Esophagus muscularis mucosa (tissue), 4 donors: ENCODE data around the gene MRPL41. TPM values are rescaled to one million over a fixed set of nuclear protein-coding genes. Genes with fewer than 3 reads are reported as not detected.
"Not testable (repeated sequence)": the region's sequence is repeated elsewhere in the genome, so short reads cannot be mapped to it uniquely, and the experiment has no call there.

Experiments
- DNase-seq: peaks from one replicate; pipeline ENCODE4 v3.0.0-alpha.2; 2017; ENCODE audit errors: extremely low spot score
- H3K27ac ChIP-seq, 4 donors: fragments of 200-600 bp; sonication (generic); replicated peaks in 1 of 4; 1 replicate in 3 of 4; 2 replicates in 1 of 4; pipeline ENCODE4 v1.5.1; 2016 to 2019; ENCODE audit warnings: mild to moderate bottlenecking in 1 of 4
- H3K27me3 ChIP-seq, 4 donors: fragments of 200-600 bp; sonication (generic); one replicate each; pipeline versions ENCODE4 v1.5.1 to v1.6.0; 2016 to 2019
- H3K36me3 ChIP-seq, 4 donors: fragments of 200-600 bp; sonication (generic); one replicate each; pipeline ENCODE4 v1.5.1; 2016 to 2019
- H3K4me1 ChIP-seq, 4 donors: fragments of 200-600 bp; sonication (generic); one replicate each; pipeline ENCODE4 v1.5.1; 2016 to 2019
- H3K4me3 ChIP-seq, 4 donors: fragments of 200-600 bp; sonication (generic); 1 replicate in 2 of 4; 2 replicates in 2 of 4; pipeline ENCODE4 v1.5.1; 2016 to 2019; ENCODE audit warnings: mild to moderate bottlenecking in 4 of 4, moderate library complexity in 1 of 4
- H3K9me3 ChIP-seq, 4 donors: fragments of 200-600 bp; sonication (generic); 1 replicate in 3 of 4; 2 replicates in 1 of 4; pipeline ENCODE4 v1.5.1; 2016 to 2019
- EP300 ChIP-seq: sonication (generic); formaldehyde crosslinking; IDR thresholded peaks from one replicate; pipeline ENCODE4 v1.6.1; 2017; ENCODE audit warnings: antibody characterized with exemption
- POLR2A ChIP-seq: fragments of 450-650 bp; IDR thresholded peaks from one replicate; pipeline ENCODE4 v1.6.1; 2017; ENCODE audit warnings: antibody characterized with exemption, moderate library complexity, mild to moderate bottlenecking, low read depth
- POLR2AphosphoS5 ChIP-seq, 2 donors: sonication (generic); formaldehyde crosslinking; IDR thresholded peaks; one replicate each; pipeline ENCODE4 v1.6.1; 2017; ENCODE audit warnings: antibody characterized with exemption in 2 of 2
- WGBS: methylation state at CpG from one replicate; pipeline ENCODE4 v1.1.5; 2018; 5-methylcytosine and 5-hydroxymethylcytosine counted together
- intact Hi-C: fragments of 100-400 bp; cut with DNase I; formaldehyde crosslinking; loops from one replicate; pipeline ENCODE4 v1.15.1; 2023
- total RNA-seq, 4 donors: library from RNA; depleted of rRNA; stranded (reverse); fragments of >200 nt; gene quantifications; one replicate each; pipeline versions ENCODE4 v1.1.0 to v1.2.1, GENCODE V29; 2016
- TF ChIP-seq, protein P1 (sequence below), 3 experiments: fragments of 200-600 bp in 2 of 3; fragments of 450-650 bp in 1 of 3; sonication (generic) in 2 of 3; IDR thresholded peaks; one replicate each; pipeline ENCODE4 v1.5.1; 2017 to 2019; ENCODE audit warnings: antibody characterized with exemption in 3 of 3, mild to moderate bottlenecking in 2 of 3, moderate library complexity in 1 of 3

MRPL41 gene
- total RNA-seq, 4 donors from 2014 or later: 59.8 to 83.8 (median 78.2) TPM

DNA sequence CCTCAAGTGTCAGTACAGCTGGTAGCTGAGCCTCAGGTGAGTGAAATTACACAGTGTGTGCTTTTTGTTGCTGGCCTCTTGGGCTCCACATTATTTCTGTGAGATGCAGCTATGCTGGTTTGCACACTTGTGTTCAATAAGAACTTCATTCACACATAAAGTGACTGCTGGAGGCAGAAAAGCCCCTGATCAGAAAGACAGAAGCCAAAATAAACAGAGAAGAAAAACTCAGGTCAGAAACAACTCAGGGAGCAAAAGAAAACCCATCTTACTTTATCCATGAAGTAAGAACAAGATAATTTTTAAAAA, 16.6 kb upstream of the MRPL41 start:
- intact Hi-C loops: no loop called here
- H3K27me3 ChIP-seq: no peaks in the 10 kb centered on the region
- H3K4me3 ChIP-seq: no peak overlapping the region
- no peaks in the 10 kb centered on the region for H3K9me3 ChIP-seq
- TF ChIP-seq POLR2AphosphoS5 (IDR thresholded peaks at IDR 0.05): no peak
- no peak for TF ChIP-seq EP300
- TF ChIP-seq, protein P1, sequence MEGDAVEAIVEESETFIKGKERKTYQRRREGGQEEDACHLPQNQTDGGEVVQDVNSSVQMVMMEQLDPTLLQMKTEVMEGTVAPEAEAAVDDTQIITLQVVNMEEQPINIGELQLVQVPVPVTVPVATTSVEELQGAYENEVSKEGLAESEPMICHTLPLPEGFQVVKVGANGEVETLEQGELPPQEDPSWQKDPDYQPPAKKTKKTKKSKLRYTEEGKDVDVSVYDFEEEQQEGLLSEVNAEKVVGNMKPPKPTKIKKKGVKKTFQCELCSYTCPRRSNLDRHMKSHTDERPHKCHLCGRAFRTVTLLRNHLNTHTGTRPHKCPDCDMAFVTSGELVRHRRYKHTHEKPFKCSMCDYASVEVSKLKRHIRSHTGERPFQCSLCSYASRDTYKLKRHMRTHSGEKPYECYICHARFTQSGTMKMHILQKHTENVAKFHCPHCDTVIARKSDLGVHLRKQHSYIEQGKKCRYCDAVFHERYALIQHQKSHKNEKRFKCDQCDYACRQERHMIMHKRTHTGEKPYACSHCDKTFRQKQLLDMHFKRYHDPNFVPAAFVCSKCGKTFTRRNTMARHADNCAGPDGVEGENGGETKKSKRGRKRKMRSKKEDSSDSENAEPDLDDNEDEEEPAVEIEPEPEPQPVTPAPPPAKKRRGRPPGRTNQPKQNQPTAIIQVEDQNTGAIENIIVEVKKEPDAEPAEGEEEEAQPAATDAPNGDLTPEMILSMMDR (IDR thresholded peaks at IDR 0.05): no peak
- TF ChIP-seq POLR2A: no peak
- DNase-seq: no peak
- peaks cover 4 to 29% (median 13%) of the 10 kb centered on the region in 4 donors for H3K36me3 ChIP-seq
- H3K4me1 ChIP-seq: peaks cover 5 to 14% (median 11%) of the 10 kb centered on the region in 4 donors
- no peak overlapping the region for H3K27ac ChIP-seq

DNA sequence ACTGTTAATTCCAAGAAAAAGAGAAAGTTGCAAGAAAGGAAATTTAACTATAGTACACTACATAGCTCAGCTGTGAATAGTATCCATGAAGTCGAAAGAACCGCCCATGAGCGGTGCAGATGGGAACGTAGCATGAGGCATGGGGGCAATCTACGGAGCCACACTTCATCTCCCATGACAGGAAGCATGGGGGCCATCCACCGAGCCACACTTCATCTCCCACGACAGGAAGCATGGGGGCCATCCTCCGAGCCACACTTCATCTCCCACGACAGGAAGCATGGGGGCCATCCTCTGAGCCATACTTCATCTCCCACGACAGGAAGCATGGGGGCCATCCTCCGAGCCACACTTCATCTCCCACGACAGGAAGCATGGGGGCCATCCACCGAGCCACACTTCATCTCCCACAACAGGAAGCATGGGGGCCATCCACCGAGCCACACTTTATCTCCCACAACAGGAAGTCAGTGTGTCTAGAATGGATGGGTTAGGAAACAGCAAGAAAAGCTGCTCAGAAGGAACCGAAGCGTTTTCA, 15.0 kb upstream of the MRPL41 start:
- intact Hi-C loops, DNase-seq, H3K4me3 ChIP-seq, H3K9me3 ChIP-seq, H3K27me3 ChIP-seq, H3K27ac ChIP-seq: not testable (repeated sequence)
- peaks cover 5 to 12% (median 11%) of the 10 kb centered on the region in 4 donors for H3K4me1 ChIP-seq
- H3K36me3 ChIP-seq: peaks cover 6 to 45% (median 24%) of the 10 kb centered on the region in 4 donors
- WGBS: 83% methylated on average over 16 of the region's 16 CpGs

DNA sequence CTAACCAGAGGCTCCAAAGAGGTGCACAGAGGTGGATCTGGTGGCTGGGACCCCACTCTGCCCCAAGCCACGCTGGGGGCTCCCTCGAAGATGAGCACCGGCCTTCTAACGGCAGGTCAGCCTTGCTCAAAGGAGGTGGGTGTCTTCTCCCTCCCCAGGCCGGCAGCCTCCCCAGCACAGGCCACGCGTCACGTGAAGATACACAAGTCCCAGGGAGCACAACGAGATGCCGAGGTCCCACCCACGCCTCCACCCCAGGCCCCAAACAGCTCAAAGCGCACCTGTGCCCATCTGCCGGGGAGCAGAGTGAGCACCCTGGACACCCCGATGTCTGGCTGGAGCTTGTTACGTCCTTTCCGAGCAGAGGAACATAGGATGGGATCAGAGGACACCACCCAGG, 13.6 kb upstream of the MRPL41 start:
- TF ChIP-seq POLR2A (no peak), POLR2AphosphoS5 (IDR thresholded peaks at IDR 0.05) (no peak), EP300 (no peak)
- TF ChIP-seq, protein P1 (IDR thresholded peaks at IDR 0.05): no peak
- 95% methylated on average over 10 of the region's 16 CpGs for WGBS
- DNase-seq: no peak
- peaks cover 5 to 12% (median 11%) of the 10 kb centered on the region in 4 donors for H3K4me1 ChIP-seq
- H3K9me3 ChIP-seq: no peaks in the 10 kb centered on the region
- no peak overlapping the region for H3K4me3 ChIP-seq
- H3K27me3 ChIP-seq: no peaks in the 10 kb centered on the region
- H3K36me3 ChIP-seq: peaks cover 10 to 57% (median 34%) of the 10 kb centered on the region in 4 donors
- intact Hi-C loops: no loop called here
- H3K27ac ChIP-seq: no peak overlapping the region

DNA sequence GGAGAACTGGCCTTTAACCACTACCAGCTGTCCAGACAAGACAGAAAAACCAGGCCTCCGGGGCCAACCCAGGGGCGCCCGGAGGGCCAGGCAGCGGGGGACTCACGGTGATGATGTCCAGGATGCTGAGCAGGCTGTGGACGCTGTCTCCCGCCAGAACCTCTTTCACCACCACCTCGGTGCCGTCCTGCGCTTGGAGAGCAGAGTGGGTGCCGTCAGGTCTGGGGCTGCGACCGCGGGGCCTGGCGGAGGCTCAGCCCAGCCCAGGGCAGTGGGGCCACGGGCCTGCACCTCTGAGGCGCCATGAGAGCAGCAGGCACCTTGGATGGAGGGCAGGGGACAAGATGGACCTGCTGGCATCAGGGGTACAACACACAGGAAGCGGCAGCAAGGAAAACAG, 11.1 kb upstream of the MRPL41 start:
- TF ChIP-seq EP300 (no peak), POLR2A (no peak), POLR2AphosphoS5 (IDR thresholded peaks at IDR 0.05) (no peak)
- TF ChIP-seq, protein P1 (IDR thresholded peaks at IDR 0.05): no peak
- no peak overlapping the region for H3K27ac ChIP-seq
- peaks cover 0 to 4% (median 2%) of the 10 kb centered on the region in 4 donors for H3K4me1 ChIP-seq
- no peak for DNase-seq
- WGBS: 96% methylated on average over 8 of the region's 18 CpGs
- H3K9me3 ChIP-seq: no peaks in the 10 kb centered on the region
- H3K27me3 ChIP-seq: no peaks in the 10 kb centered on the region
- intact Hi-C loops: no loop called here
- no peak overlapping the region for H3K4me3 ChIP-seq
- H3K36me3 ChIP-seq: peaks cover 10 to 66% (median 37%) of the 10 kb centered on the region in 4 donors

DNA sequence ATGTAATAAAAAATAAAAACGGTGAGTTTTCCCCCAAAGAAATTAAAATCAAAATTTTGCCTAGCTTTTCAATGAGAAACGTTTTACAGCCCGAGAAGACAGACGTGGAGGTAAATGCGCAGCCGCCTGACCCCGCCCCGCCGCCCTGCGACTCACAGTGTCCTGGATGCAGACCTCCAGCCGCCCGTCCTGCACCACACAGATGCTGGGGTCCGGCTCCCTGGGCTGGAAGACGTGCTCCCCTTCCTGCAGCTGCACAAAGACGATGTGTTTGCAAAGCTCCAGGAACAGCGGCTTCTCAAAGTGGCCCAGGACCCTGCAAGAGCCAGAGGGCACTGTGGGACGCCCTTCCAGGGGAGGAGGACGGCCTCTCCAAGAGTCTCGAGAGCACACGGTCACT, 9.2 kb upstream of the MRPL41 start:
- no peak for TF ChIP-seq POLR2A
- no peak for TF ChIP-seq POLR2AphosphoS5 (IDR thresholded peaks at IDR 0.05)
- TF ChIP-seq EP300: no peak
- TF ChIP-seq, protein P1 (IDR thresholded peaks at IDR 0.05): no peak
- WGBS: 91% methylated on average over 15 of the region's 20 CpGs
- peaks cover 10 to 63% (median 37%) of the 10 kb centered on the region in 4 donors for H3K36me3 ChIP-seq

More for the DNA sequence above, 9.2 kb upstream of the MRPL41 start:
- Histone ChIP-seq H3K27ac (no peak overlapping the region), H3K4me3 (no peak overlapping the region), H3K27me3 (no peaks in the 10 kb centered on the region), H3K9me3 (no peaks in the 10 kb centered on the region), H3K4me1 (peaks cover under 1 to 4% (median 3%) of the 10 kb centered on the region in 4 donors)
- intact Hi-C loops: no loop called here
- DNase-seq: no peak
